ES-I3 (cell line): ENCODE results near the gene MAPKBP1.

ENCODE experiments used
- H3K36me3 ChIP-seq: 2 replicates; pipeline ENCODE4 v1.6.1; 2013; ENCODE audit warnings: mild to moderate bottlenecking, low read length, control low read depth, moderate library complexity; ENCODE audit not compliant: insufficient read depth
- H3K4me1 ChIP-seq: 2 replicates; pipeline ENCODE4 v1.6.1; 2013; ENCODE audit warnings: mild to moderate bottlenecking, control low read depth, low read length; ENCODE audit not compliant: insufficient read depth
- H3K9ac ChIP-seq: 2 replicates; pipeline ENCODE4 v1.6.1; 2013; ENCODE audit warnings: low read depth, mild to moderate bottlenecking, low read length, moderate library complexity
- H3K9me3 ChIP-seq: 2 replicates; pipeline ENCODE4 v1.6.1; 2013; ENCODE audit warnings: mild to moderate bottlenecking, low read length, moderate library complexity; ENCODE audit not compliant: control insufficient read depth, insufficient read depth

Gene MAPKBP1

DNA sequence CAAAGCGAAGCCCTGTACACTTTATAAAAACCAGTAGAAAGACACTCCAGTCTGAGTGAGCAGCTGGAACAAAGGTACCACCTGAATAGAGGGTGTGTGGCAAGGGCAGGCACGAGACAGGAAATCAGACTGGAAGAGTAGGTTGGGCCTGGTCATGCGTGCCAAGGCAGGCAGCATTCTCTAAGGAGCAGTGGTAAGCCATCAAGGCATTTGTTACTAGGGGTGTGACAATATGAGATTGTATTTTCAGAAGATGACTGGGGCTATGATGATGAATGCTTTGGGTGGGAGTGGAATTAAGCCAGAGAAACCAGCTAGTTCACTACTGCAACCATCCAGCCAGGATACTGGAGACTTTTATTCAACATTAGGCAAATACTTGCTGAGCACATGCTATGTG lies 58.6 kb downstream of the MAPKBP1 start:
- H3K9ac ChIP-seq, result no peak overlapping the region
- no peaks in the 10 kb centered on the region for H3K9me3 ChIP-seq
- H3K4me1 ChIP-seq, result peaks cover 6% of the 10 kb centered on the region
- peaks cover 3% of the 10 kb centered on the region for H3K36me3 ChIP-seq

DNA sequence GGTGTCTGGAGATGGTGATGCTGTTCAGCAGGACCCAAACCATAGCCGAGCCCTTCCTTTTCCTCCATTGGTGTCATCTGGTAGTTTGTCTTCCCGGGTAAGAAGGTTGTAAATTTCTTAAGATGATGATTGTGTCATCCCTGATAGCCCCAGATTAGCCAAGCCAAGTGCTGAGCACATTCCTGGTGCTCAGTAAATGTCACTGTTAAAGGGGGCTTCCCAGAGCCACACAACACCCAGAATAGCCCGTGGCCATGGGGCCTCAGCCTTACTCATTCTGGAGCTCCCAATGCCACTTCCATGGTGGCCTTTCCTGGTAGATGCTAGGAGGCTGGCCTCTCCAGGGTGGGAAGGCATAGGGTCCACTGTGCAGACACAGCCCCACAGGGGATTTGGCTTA lies 59.8 kb downstream of the MAPKBP1 start:
- H3K9me3 ChIP-seq, result no peaks in the 10 kb centered on the region
- H3K4me1 ChIP-seq, result no peaks in the 10 kb centered on the region; the same call in 1 of the 2 replicates
- peaks cover 3% of the 10 kb centered on the region for H3K36me3 ChIP-seq
- no peak overlapping the region for H3K9ac ChIP-seq

DNA sequence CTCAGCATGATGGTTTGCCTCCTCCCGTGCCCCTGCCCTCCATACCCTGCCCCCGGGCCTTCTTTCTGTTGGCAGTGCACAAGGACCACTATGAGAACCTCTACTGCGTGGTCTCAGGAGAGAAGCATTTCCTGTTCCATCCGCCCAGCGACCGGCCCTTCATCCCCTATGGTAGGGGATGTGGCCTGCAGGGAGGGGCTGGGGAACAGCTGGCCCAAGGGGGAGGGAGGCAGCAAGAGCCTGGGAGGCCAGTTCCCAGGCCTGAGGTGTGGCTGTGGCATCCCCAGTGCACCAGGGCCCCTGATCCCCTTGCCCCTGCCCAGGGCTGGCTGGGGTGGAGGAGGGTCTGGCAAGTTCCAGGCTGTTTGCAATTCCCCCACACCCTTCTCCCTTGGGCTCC lies 61.8 kb downstream of the MAPKBP1 start:
- no peak overlapping the region for H3K9ac ChIP-seq
- peaks cover 3% of the 10 kb centered on the region for H3K36me3 ChIP-seq
- H3K9me3 ChIP-seq, result no peaks in the 10 kb centered on the region
- H3K4me1 ChIP-seq, result no peaks in the 10 kb centered on the region

DNA sequence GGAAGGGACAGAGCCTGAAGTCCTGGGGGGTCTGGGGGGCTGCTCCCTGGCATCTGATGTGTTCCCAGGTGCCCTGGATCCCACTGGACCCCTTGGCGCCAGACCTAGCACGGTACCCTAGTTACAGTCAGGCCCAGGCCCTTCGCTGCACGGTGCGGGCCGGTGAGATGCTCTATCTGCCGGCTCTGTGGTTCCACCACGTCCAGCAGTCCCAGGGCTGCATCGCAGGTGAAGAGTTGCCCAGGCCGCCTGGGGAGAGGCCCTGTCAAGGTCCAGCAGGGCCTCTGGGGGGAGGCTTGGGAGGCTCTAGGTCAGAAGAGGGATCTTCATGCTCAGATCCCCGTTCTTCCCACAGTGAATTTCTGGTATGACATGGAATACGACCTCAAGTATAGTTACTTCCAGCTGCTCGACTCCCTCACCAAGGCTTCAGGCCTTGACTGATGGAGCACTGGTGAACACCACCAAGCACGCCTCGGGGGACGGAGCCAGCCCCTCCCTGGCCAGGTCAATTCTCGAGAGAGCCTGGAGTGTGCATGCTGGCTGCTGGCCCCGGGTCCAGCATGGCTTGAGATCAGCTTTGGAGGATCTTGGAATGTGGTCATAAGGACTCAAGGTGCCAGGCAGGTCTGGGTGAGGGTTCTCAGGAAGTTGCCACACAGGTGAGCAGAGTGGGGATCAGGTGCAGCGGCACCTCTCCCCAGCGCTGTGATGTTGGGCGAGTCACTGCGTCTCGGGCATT lies 62.6 kb downstream of the MAPKBP1 start:
- H3K9ac ChIP-seq, result no peak overlapping the region
- no peaks in the 10 kb centered on the region for H3K9me3 ChIP-seq
- peaks cover 3% of the 10 kb centered on the region for H3K36me3 ChIP-seq
- no peaks in the 10 kb centered on the region for H3K4me1 ChIP-seq

DNA sequence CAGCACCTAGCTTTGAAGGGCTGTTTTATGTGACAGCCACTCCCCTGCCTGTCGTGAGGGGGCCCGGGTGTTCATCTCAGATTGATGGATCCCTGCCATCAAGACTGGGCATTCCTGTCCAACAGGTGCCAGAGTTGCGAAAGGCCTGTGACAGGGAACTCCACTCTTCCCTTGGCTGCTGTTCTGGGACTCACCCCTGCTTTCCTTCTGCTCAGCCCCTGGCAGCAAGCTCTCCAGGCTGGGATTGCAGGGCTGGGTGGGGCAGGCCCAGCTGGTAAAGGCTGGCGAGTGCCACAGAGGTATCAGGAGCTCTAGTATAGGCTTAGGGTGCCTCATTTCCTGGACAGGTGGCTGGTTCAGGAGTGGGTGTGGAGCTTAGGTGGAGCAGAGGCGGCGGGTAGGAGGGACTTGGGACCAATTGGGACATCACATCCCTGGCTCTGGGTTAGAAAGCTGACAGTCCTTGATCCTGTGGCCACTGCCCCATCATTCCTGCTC lies 64.2 kb downstream of the MAPKBP1 start, which contains the start of gene PLA2G4B:
Gene PLA2G4B, plus strand, starts transcription at position 448 of the 498 bp plus-strand sequence. CDS start 67 bp downstream, outside the sequence.
- Histone ChIP-seq H3K9ac (no peak within 1 kb of the TSS), H3K4me1 (no peaks in the 10 kb centered on the region), H3K9me3 (no peaks in the 10 kb centered on the region), H3K36me3 (peaks cover 3% of the 10 kb centered on the region)

DNA sequence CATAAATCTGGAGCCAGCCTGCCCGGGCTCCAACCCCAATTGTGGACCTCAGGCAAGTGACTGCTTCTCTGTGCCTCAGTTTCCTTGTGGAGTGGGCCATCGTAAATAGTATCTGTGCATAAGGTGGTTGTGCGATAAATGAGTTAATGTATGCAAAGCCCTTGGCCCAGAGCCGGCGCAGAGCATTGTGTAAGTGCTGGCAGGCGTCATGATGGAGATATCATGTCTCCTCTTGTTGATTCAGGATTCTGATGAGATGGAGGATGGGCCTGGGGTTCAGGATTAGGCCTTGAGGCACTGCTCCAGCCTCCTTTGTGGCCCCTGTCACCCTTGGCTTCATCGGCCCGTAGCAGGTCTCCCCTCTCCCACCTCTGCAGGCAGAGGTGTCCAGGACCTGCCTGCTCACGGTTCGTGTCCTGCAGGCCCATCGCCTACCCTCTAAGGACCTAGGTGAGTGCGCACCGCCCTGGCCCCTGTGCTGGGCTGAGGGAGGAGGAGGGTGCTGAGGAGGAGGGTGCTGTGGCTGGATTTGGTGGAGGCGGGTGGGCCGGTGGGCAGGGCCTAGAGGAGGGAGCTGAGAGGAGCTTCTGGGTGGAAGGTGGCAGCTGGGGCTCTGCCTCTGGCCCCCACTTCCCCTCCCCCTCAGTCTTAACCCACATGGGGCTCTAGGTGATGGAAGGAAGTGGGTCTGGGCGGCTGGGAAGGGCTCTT lies 65.7 kb downstream of the MAPKBP1 start:
- Histone ChIP-seq H3K9ac (no peak overlapping the region), H3K4me1 (no peaks in the 10 kb centered on the region), H3K36me3 (peaks cover 3% of the 10 kb centered on the region), H3K9me3 (no peaks in the 10 kb centered on the region)

DNA sequence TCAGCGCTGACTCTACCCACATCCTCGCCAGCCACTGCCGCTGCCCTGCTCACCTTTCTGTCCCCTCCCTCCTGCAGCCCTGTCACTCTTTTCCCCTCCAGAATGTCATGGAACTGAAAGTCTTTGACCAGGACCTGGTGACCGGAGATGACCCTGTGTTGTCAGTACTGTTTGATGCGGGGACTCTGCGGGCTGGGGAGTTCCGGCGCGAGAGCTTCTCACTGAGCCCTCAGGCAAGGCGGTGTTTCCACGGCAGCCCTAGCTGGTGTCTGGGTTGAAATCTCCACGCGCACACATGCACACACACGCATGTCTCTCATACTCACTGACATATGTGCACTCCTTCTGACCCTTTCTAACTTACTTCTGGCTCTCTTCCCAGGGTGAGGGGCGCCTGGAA lies 66.4 kb downstream of the MAPKBP1 start:
- no peak overlapping the region for H3K9ac ChIP-seq
- H3K4me1 ChIP-seq, result no peaks in the 10 kb centered on the region
- peaks cover 3% of the 10 kb centered on the region for H3K36me3 ChIP-seq
- H3K9me3 ChIP-seq, result no peaks in the 10 kb centered on the region

DNA sequence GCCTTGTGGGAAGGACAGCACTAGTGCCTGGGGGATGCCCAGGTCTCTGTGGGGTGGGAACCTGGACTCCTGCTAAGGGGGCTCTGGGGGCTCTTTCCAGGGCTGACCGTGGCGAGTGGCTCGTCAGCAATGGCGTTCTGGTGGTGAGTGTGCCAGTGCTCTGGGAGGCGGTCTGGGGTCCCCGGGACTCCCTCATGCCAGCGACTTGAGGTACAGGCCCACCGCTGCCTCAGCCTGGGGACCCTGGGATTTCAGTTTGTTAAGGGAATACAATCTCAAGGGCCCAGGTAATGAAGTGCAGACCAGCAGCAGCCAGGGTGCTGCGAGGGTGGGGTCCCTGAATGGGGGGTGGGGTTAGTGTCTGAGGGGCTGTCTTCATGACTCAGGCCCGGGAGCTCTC lies 66.8 kb downstream of the MAPKBP1 start:
- H3K36me3 ChIP-seq, result peaks cover 3% of the 10 kb centered on the region; the same call in 1 of the 2 replicates
- H3K9me3 ChIP-seq, result no peaks in the 10 kb centered on the region
- no peak overlapping the region for H3K9ac ChIP-seq
- H3K4me1 ChIP-seq, result no peaks in the 10 kb centered on the region

DNA sequence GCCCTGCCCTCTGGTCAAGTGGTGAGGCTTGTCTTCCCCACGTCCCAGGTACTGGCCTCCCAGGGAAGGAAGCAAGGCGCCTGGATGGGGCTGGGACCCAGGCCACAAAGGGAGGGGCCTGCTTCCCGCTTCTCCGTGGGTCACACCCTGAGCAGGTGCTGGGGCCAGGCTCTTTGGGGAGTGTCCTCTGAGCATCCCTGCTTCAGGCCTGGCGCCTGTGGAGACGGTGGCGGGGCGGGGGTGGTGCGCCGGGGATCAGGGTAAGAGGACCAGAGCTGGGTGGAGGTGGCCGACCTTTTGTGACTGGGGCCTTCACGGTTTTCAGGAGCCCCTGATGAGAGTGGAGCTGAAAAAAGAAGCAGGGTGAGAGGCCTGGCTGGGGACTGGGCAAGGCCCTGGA lies 67.9 kb downstream of the MAPKBP1 start:
- H3K9me3 ChIP-seq, result no peaks in the 10 kb centered on the region
- 0 out of 2 replicates have a peak, but pooled peaks cover under 1% of the 10 kb centered on the region for H3K36me3 ChIP-seq
- no peak overlapping the region for H3K9ac ChIP-seq
- H3K4me1 ChIP-seq, result no peaks in the 10 kb centered on the region

DNA sequence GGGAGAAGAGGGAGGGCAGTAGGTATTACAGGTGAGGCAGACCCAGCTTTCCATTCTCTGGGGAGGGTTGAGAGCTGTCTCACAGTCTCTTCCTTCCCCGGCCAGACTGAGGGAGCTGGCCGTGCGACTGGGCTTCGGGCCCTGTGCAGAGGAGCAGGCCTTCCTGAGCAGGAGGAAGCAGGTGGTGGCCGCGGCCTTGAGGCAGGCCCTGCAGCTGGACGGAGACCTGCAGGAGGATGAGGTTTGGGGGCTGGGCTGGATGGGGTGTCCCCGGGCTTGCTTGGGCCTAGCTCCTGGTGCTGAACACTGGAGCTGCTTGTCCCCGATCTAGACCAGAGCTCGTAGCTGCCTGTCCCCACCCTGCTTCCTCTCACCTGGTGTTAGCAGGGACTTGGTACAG lies 69.3 kb downstream of the MAPKBP1 start:
- Histone ChIP-seq H3K4me1 (no peaks in the 10 kb centered on the region), H3K9ac (no peak overlapping the region), H3K36me3 (no peaks in the 10 kb centered on the region; the same call in 1 of the 2 replicates), H3K9me3 (no peaks in the 10 kb centered on the region)

DNA sequence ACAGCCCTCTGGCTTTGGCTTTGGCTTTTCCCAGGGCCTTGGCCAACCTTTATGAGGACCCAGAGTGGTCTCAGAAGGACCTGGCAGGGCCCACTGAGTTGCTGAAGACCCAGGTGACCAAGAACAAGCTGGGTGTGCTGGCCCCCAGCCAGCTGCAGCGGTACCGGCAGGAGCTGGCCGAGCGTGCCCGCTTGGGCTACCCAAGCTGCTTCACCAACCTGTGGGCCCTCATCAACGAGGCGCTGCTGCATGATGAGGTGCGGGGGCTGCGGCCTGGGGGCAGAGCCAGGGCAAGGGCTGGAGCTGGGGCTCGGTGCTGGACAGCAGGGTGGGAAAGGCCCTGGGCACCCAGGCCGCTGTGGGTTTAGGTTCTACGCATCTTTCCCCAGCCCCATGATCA lies 70.5 kb downstream of the MAPKBP1 start:
- Histone ChIP-seq H3K9me3 (no peaks in the 10 kb centered on the region), H3K4me1 (no peaks in the 10 kb centered on the region), H3K9ac (no peak overlapping the region), H3K36me3 (no peaks in the 10 kb centered on the region; the same call in 1 of the 2 replicates)

DNA sequence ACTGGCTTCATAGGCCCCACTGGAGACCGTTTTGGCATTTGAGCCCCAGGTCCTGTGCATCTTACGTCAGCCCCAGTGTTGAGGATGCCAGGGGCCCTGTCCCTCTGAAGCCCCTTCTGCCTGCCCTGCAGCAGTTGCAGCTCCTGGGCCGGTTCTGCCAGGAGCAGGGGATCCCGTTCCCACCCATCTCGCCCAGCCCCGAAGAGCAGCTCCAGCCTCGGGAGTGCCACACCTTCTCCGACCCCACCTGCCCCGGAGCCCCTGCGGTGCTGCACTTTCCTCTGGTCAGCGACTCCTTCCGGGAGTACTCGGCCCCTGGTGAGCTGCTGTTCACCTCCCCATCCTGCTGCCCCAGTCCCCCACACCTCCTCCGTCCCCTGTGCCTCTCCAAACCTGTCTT lies 72.9 kb downstream of the MAPKBP1 start:
- Histone ChIP-seq H3K9me3 (no peaks in the 10 kb centered on the region), H3K9ac (no peak overlapping the region), H3K36me3 (no peaks in the 10 kb centered on the region; the same call in 1 of the 2 replicates), H3K4me1 (no peaks in the 10 kb centered on the region)

DNA sequence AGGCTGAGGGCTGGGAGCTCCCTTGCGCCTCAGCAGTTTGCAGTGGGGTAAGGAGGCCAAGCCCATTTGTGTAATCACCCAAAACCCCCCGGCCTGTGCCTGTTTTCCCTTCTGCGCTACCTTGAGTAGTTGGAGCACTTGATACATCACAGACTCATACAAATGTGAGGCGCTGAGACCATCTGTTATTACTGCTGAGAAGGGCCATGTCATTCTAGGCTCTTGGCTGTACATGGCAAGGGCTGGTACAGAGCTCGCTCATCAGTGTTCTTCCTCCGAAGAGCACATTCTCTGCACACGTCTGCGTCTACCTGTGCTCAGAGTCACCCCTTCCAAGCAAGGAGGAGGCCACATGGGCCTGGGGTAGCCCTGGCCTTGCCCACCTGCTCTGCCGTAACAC lies 73.7 kb downstream of the MAPKBP1 start:
- H3K36me3 ChIP-seq, result no peaks in the 10 kb centered on the region; the same call in 1 of the 2 replicates
- H3K9ac ChIP-seq, result no peak overlapping the region
- H3K4me1 ChIP-seq, result no peaks in the 10 kb centered on the region
- no peaks in the 10 kb centered on the region for H3K9me3 ChIP-seq

DNA sequence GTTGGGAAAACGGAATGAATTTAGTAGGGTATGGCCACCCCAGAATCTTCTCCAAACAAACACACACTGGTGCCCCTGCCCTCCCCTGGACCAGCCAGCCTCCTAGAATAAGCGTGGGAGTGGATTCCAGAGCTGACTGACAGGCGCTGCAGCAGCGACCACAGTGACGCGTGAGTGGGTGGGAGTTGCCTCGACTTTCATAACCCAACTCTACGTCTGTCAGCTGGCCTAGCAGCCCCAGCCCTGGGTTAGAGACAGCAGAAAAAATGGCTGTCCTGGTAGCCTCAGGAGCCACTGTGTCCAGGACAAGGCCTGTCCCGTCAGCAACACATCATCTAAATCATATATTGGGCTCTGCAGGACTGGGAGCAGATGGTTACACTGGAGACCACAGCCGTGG lies 74.3 kb downstream of the MAPKBP1 start:
- no peak overlapping the region for H3K9ac ChIP-seq
- H3K36me3 ChIP-seq, result no peaks in the 10 kb centered on the region; the same call in 1 of the 2 replicates
- no peaks in the 10 kb centered on the region for H3K9me3 ChIP-seq
- H3K4me1 ChIP-seq, result no peaks in the 10 kb centered on the region

DNA sequence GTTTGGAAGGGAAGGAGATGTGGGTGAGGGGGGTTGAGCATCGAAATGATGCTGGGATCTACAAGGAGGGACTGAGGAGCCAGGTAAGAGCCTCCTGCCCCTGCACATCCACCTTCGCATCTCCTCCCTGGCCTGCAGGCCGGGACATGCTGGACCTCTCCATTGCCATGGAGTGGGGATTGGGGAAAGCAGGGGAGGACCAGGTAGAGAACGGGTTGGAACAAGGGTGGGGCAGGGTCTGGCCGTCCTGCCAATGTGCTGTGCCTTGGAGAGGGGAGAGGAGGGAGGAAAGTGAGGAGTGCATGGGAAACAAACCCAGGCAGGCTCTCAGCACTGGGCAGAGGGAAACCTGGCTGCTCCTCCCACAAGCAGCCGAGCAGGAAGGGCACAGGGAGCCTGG lies 74.9 kb downstream of the MAPKBP1 start:
- H3K9ac ChIP-seq, result no peak overlapping the region
- H3K4me1 ChIP-seq, result no peaks in the 10 kb centered on the region
- H3K9me3 ChIP-seq, result no peaks in the 10 kb centered on the region
- no peaks in the 10 kb centered on the region; the same call in 1 of the 2 replicates for H3K36me3 ChIP-seq
